IMR-90 (cell line): ENCODE data around the gene MS4A6A. TPM values are rescaled to one million over a fixed set of nuclear protein-coding genes. Genes with fewer than 3 reads are reported as not detected.

Experiments
- ATAC-seq: fragments of 200-7000 bp; cut with Tn5 transposase; 2 replicates; pipeline ENCODE4 v1.9.1; 2020; ENCODE audit warnings: low read depth, mild to moderate bottlenecking, moderate library complexity
- BruUV-seq: library from RNA; stranded (reverse); fragments of 400-500 nt; replicated peaks from 2 replicates; lab custom pipeline; 2021; lab: Mats Ljungman, UMichigan
- CTCF ChIA-PET: fragments of 300-600 bp; formaldehyde crosslinking; extraction: SDS; loops from one replicate; lab custom pipeline; 2021; ENCODE audit warnings: antibody characterized with exemption; lab: Yijun Ruan, JAX
- POLR2A ChIA-PET: fragments of 300-600 bp; sonication (Branson Sonifier 250); formaldehyde crosslinking; loops from one replicate; lab custom pipeline; 2022; ENCODE audit warnings: antibody characterized with exemption; ENCODE audit not compliant: unreplicated experiment; lab: Charles Lee
- DNase-seq: peaks from one replicate; pipeline ENCODE4 v3.0.0; 2013
- H2AFZ ChIP-seq: replicated peaks from 2 replicates; pipeline ENCODE3; 2013; ENCODE audit warnings: low read length, mild to moderate bottlenecking; ENCODE audit not compliant: poor library complexity
- H2AK5ac ChIP-seq: 2 replicates; pipeline ENCODE4 v1.6.1; 2013; ENCODE audit warnings: low read depth, low read length, inconsistent platforms
- H2AK9ac ChIP-seq: replicated peaks from 2 replicates; pipeline ENCODE3; 2013; ENCODE audit warnings: mild to moderate bottlenecking, low read depth, low read length, moderate library complexity; ENCODE audit not compliant: poor library complexity
- H2BK120ac ChIP-seq: 2 replicates; pipeline ENCODE4 v1.6.1; 2013; ENCODE audit warnings: low read depth, low read length, inconsistent platforms
- H2BK15ac ChIP-seq: 3 replicates; pipeline ENCODE4 v1.6.1; 2013; ENCODE audit warnings: low read depth, low read length, inconsistent platforms
- H2BK20ac ChIP-seq: 2 replicates; pipeline ENCODE4 v1.6.1; 2013; ENCODE audit warnings: low read depth, mild to moderate bottlenecking, inconsistent platforms, low read length, moderate library complexity
- H2BK5ac ChIP-seq: 2 replicates; pipeline ENCODE4 v1.6.1; 2013; ENCODE audit warnings: mild to moderate bottlenecking, low read depth, low read length, inconsistent platforms; ENCODE audit not compliant: poor library complexity, severe bottlenecking
- H3K14ac ChIP-seq: replicated peaks from 2 replicates; pipeline ENCODE4 v1.6.1; 2013; ENCODE audit warnings: low read depth, low read length, inconsistent platforms
- H3K18ac ChIP-seq: 2 replicates; pipeline ENCODE4 v1.6.1; 2013; ENCODE audit warnings: low read depth, low read length, control low read depth
- H3K23ac ChIP-seq: 2 replicates; pipeline ENCODE4 v1.6.1; 2013; ENCODE audit warnings: low read depth, low read length, inconsistent platforms
- H3K27ac ChIP-seq: 2 replicates; pipeline ENCODE4 v1.5.1; 2013; ENCODE audit warnings: mild to moderate bottlenecking, control low read depth, low read length; ENCODE audit not compliant: insufficient read depth
- H3K27me3 ChIP-seq: 2 replicates; pipeline ENCODE4 v1.6.1; 2013; ENCODE audit warnings: low read length; ENCODE audit not compliant: control insufficient read depth, insufficient read depth
- H3K36me3 ChIP-seq: 2 replicates; pipeline ENCODE4 v1.6.1; 2013; ENCODE audit warnings: low read length, mixed read lengths; ENCODE audit not compliant: control insufficient read depth, insufficient read depth
- H3K4ac ChIP-seq: 2 replicates; pipeline ENCODE4 v1.6.1; 2013; ENCODE audit warnings: low read depth, low read length, inconsistent platforms
- H3K4me1 ChIP-seq: 2 replicates; pipeline ENCODE4 v1.6.1; 2013; ENCODE audit warnings: low read length, mixed read lengths; ENCODE audit not compliant: control insufficient read depth, insufficient read depth
- H3K4me2 ChIP-seq: 2 replicates; pipeline ENCODE4 v1.6.1; 2013; ENCODE audit warnings: low read depth, mild to moderate bottlenecking, control low read depth, low read length, moderate library complexity
- H3K4me3 ChIP-seq: 2 replicates; pipeline ENCODE4 v1.5.1; 2013; ENCODE audit warnings: low read depth, mild to moderate bottlenecking, control low read depth, low read length, moderate library complexity; ENCODE audit not compliant: insufficient read depth
- H3K56ac ChIP-seq: 2 replicates; pipeline ENCODE4 v1.6.1; 2013; ENCODE audit warnings: low read length, inconsistent platforms; ENCODE audit not compliant: insufficient read depth; ENCODE audit errors: extremely low read depth
- H3K79me1 ChIP-seq, 2 experiments: 2 replicates each; pipeline ENCODE4 v1.6.1; 2013; ENCODE audit warnings: low read length in 2 of 2, inconsistent platforms in 1 of 2, low read depth in 1 of 2
- H3K9ac ChIP-seq: 2 replicates; pipeline ENCODE4 v1.6.1; 2013; ENCODE audit warnings: low read depth, low read length, control low read depth
- H3K9me1 ChIP-seq: 2 replicates; pipeline ENCODE4 v1.6.1; 2013; ENCODE audit warnings: low read length, inconsistent platforms; ENCODE audit not compliant: insufficient read depth
- H3K9me3 ChIP-seq: 2 replicates; pipeline ENCODE4 v1.6.1; 2013; ENCODE audit warnings: low read length; ENCODE audit not compliant: control insufficient read depth, insufficient read depth
- H4K20me1 ChIP-seq: 2 replicates; pipeline ENCODE4 v1.6.1; 2013; ENCODE audit warnings: low read length, inconsistent platforms; ENCODE audit not compliant: insufficient read depth
- H4K5ac ChIP-seq: 2 replicates; pipeline ENCODE4 v1.6.1; 2013; ENCODE audit warnings: mild to moderate bottlenecking, low read depth, low read length, control low read depth
- H4K8ac ChIP-seq, 2 experiments: 2 replicates each; pipeline ENCODE4 v1.6.1; 2013; ENCODE audit warnings: low read depth in 2 of 2, low read length in 2 of 2, control low read depth in 1 of 2, inconsistent platforms in 1 of 2
- H4K91ac ChIP-seq: 2 replicates; pipeline ENCODE4 v1.6.1; 2013; ENCODE audit warnings: low read depth, low read length, inconsistent platforms; ENCODE audit not compliant: insufficient read depth
- CEBPB ChIP-seq: IDR thresholded peaks from 2 replicates; pipeline ENCODE4 v1.6.1; 2012; ENCODE audit warnings: low read depth, low read length, improper control_type of control experiment
- MAFK ChIP-seq: IDR thresholded peaks from 2 replicates; pipeline ENCODE4 v1.6.1; 2012; ENCODE audit warnings: low read depth, low read length, improper control_type of control experiment
- MXI1 ChIP-seq: IDR thresholded peaks from 2 replicates; pipeline ENCODE4 v1.6.1; 2012; ENCODE audit warnings: low read depth, mild to moderate bottlenecking, low read length, moderate library complexity, borderline replicate concordance
- RCOR1 ChIP-seq: IDR thresholded peaks from 2 replicates; pipeline ENCODE4 v1.6.1; 2012; ENCODE audit warnings: mild to moderate bottlenecking, low read length, improper control_type of control experiment; ENCODE audit not compliant: insufficient replicate concordance
- RFX5 ChIP-seq: IDR thresholded peaks from 2 replicates; pipeline ENCODE4 v1.8.0; 2012; ENCODE audit warnings: low read depth, mild to moderate bottlenecking, low read length, moderate library complexity
- WGBS, 2 experiments: methylation state at CpG; one replicate each; pipeline versions ENCODE4 v1.1.5 to v1.1.7; 2013; ENCODE audit warnings: missing lambda C conversion rate in 2 of 2; ENCODE audit not compliant: insufficient read length in 1 of 2; ENCODE audit errors: extremely low coverage in 2 of 2; 5-methylcytosine and 5-hydroxymethylcytosine counted together
- dilution Hi-C: fragments of 300-500 bp; cut with HindIII; formaldehyde crosslinking; loops from one replicate; pipeline ENCODE4 v1.14.3; 2018; ENCODE audit warnings: low sequenced_read_pairs; ENCODE audit not compliant: unreplicated experiment
- in situ Hi-C: fragments of 300-500 bp; cut with MboI; formaldehyde crosslinking; loops from 3 replicates; pipeline ENCODE4 v1.14.3; 2019; ENCODE audit warnings: low sequenced_read_pairs, inconsistent platforms, mixed read lengths
- intact Hi-C: fragments of 100-400 bp; cut with micrococcal nuclease; formaldehyde crosslinking; loops from 2 replicates; pipeline ENCODE4 v1.10.0; 2022
- polyA plus RNA-seq, 3 experiments: library from polyadenylated mRNA; depleted of rRNA; stranded (reverse); fragments of >200 nt; gene quantifications; 2 replicates each; pipeline ENCODE4 v1.2.3, GENCODE V29; 2012; ENCODE audit warnings: low replicate concordance in 1 of 3
- total RNA-seq: library from RNA; depleted of rRNA; stranded (reverse); fragments of >200 nt; gene quantifications from 2 replicates; pipeline ENCODE4 v1.2.3, GENCODE V29; 2012
- TF ChIP-seq, protein P1 (sequence below): fragments of 150-350 bp; IDR thresholded peaks from 2 replicates; pipeline ENCODE4 v1.6.1; 2016; ENCODE audit warnings: low read depth, mild to moderate bottlenecking, low read length, moderate library complexity, borderline replicate concordance

The MS4A6A gene
- total and polyA plus RNA-seq, 2 of the 4 experiments (the other 2 are of a cell fraction): not detected

DNA sequence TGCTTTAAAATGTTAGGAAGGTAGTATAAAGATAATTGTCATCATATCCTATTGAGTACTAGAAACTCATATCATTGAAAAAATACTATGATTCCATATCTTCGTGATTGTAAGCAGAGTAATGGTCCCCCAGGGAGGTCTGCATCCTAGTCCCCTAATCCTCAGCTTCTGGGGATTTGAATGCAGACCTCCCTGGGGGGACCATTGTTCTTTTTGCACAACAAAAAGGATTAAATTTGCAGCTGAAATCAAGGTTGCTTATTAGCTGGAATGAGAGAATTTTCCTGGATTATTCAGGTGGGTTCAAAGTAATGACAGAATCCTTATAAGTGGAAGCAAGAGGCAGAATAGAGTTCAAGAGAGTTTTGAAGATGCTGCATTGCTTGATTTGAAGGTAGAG, 26.1 kb upstream of the MS4A6A start:
- CTCF ChIA-PET: no interaction called here
- WGBS, 2 experiments: no CpG with 5 or more reads among the region's 1 CpG

More for the DNA sequence above, 26.1 kb upstream of the MS4A6A start:
- Histone ChIP-seq H2BK120ac (no peak overlapping the region), H2BK15ac (no peak overlapping the region), H3K27me3 (no peaks in the 10 kb centered on the region), H3K4me3 (no peak overlapping the region), H3K9me1 (no peaks in the 10 kb centered on the region), H4K20me1 (no peaks in the 10 kb centered on the region), H2AK9ac (no peak overlapping the region), H3K27ac (no peak overlapping the region), H2BK20ac (no peak overlapping the region), H3K14ac (no peak overlapping the region), H3K18ac (no peak overlapping the region), H3K9me3 (no peaks in the 10 kb centered on the region), H2AFZ (no peak overlapping the region), H4K91ac (no peak overlapping the region), H3K4me1 (no peaks in the 10 kb centered on the region), H4K8ac (no peak overlapping the region), H3K56ac (no peak overlapping the region), H2AK5ac (no peak overlapping the region), H3K4me2 (no peak overlapping the region), H3K23ac (no peak overlapping the region), H3K36me3 (no peaks in the 10 kb centered on the region), H2BK5ac (no peak overlapping the region), H3K4ac (no peak overlapping the region), H3K9ac (no peak overlapping the region), H4K5ac (no peak overlapping the region), H3K79me1 (no peaks in the 10 kb centered on the region)
- in situ Hi-C loops: no loop called here
- POLR2A ChIA-PET: no interaction called here
- no peak for TF ChIP-seq CEBPB
- TF ChIP-seq, protein P1, sequence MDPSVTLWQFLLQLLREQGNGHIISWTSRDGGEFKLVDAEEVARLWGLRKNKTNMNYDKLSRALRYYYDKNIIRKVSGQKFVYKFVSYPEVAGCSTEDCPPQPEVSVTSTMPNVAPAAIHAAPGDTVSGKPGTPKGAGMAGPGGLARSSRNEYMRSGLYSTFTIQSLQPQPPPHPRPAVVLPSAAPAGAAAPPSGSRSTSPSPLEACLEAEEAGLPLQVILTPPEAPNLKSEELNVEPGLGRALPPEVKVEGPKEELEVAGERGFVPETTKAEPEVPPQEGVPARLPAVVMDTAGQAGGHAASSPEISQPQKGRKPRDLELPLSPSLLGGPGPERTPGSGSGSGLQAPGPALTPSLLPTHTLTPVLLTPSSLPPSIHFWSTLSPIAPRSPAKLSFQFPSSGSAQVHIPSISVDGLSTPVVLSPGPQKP: no peak
- TF ChIP-seq RFX5: no peak
- TF ChIP-seq MXI1: no peak
- TF ChIP-seq MAFK: no peak
- TF ChIP-seq RCOR1: no peak
- BruUV-seq: no TSS peak
- no peak for DNase-seq
- no peak for ATAC-seq
- intact Hi-C loops: no loop called here
- dilution Hi-C loops: no loop called here
